ENCODE data around the gene PIGL.
"Not testable (repeated sequence)": the region's sequence is repeated elsewhere in the genome, so short reads cannot be mapped to it uniquely, and the experiment has no call there.

The PIGL gene

DNA sequence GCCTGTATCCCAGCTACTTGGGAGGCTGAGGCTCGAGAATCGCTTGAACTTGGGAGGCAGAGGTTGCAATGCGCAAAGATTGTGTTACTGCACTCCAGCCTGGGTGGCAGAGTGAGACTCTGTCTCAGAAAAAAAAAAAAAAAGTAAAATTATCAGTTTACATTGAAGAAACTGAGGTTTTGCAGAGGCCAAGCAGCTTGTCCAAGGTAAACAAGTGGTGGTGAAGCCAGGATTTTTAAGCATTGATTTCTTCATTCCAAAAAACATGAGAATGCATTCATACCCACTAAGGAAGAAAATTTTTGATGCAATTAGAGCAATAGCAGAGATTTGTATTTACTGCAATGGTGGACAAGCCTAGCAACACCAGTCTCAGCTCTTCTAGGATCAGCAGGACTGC is 83.5 kb downstream of the PIGL start:
- peaks cover 0 to 19% (median 12%) of the 10 kb centered on the region in 5 donors for H3K36me3 ChIP-seq (ENCODE audit: control insufficient read depth in 5 of 5, insufficient read depth in 5 of 5, low read length in 5 of 5)
- H3K9ac ChIP-seq (ENCODE audit: low read length in 5 of 5): no peak overlapping the region
- H3K4me3 ChIP-seq (ENCODE audit: low read depth in 1 of 5, low read length in 5 of 5): no peak overlapping the region
- H3K4me1 ChIP-seq (ENCODE audit: control insufficient read depth in 5 of 5, insufficient read depth in 5 of 5, low read length in 5 of 5): no peaks in the 10 kb centered on the region
- no peak overlapping the region for H3K27ac ChIP-seq (ENCODE audit: low read depth, low read length)
- no peaks in the 10 kb centered on the region for H3K27me3 ChIP-seq (ENCODE audit: control insufficient read depth in 5 of 5, insufficient read depth in 4 of 5, low read length in 5 of 5)
- no peaks in the 10 kb centered on the region for H3K9me3 ChIP-seq (ENCODE audit: control insufficient read depth in 5 of 5, low read length in 5 of 5)

DNA sequence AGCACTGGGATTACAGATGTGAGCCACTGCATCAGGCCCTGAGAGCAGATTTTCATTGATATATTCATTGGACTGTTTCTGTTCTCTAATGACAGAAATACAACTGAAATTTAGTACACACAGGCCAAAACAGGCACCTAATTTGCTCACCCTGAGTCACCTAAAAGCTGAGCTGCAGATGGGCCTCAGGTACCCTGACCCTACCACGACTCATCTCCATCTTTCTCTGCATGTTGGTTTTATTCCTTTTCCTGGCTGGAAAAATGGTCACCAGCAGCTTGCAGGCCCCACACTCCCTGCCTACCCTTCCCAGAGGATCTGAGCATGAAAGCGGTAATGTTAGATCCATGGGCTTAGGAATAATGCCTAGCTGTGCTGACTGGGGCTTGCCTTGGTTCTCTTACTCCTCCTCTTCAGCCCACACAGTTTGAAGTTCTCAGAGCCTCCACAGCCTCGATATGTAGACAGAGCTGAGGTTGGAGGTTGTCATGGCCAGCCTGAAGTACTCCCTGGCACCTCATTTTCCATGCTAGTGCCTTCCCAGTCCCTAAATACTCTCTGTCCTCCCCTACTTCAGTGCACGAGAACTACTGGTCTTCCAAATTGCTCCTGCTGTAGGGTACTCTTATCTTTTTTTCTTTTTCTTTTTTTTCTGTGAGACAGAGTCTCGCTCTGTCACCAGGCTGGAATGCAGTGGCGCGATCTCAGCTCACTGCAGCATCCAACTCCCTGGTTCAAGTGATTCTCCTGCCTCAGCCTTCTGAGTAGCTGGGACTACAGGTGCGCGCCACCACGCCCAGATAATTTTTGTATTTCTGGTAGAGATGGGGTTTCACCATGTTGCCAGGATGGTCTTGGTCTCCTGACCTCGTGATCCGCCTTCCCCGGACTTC is 85.2 kb downstream of the PIGL start:
- Histone ChIP-seq H3K9ac (ENCODE audit: low read length in 5 of 5) (no peak overlapping the region), H3K27ac (ENCODE audit: low read depth, low read length) (no peak overlapping the region), H3K4me3 (ENCODE audit: low read depth in 1 of 5, low read length in 5 of 5) (no peak overlapping the region), H3K27me3 (ENCODE audit: control insufficient read depth in 5 of 5, insufficient read depth in 4 of 5, low read length in 5 of 5) (no peaks in the 10 kb centered on the region), H3K36me3 (ENCODE audit: control insufficient read depth in 5 of 5, insufficient read depth in 5 of 5, low read length in 5 of 5) (peaks cover 0 to 25% (median 12%) of the 10 kb centered on the region in 5 donors), H3K9me3 (ENCODE audit: control insufficient read depth in 5 of 5, low read length in 5 of 5) (no peaks in the 10 kb centered on the region), H3K4me1 (ENCODE audit: control insufficient read depth in 5 of 5, insufficient read depth in 5 of 5, low read length in 5 of 5) (no peaks in the 10 kb centered on the region)

GRCh38 chr17:16302856-16303255 is 85.8 kb downstream of the PIGL start:
- H3K27me3 ChIP-seq (ENCODE audit: control insufficient read depth in 5 of 5, insufficient read depth in 4 of 5, low read length in 5 of 5): no peaks in the 10 kb centered on the region
- H3K4me1 ChIP-seq (ENCODE audit: control insufficient read depth in 5 of 5, insufficient read depth in 5 of 5, low read length in 5 of 5): no peaks in the 10 kb centered on the region
- H3K4me3 ChIP-seq (ENCODE audit: low read depth in 1 of 5, low read length in 5 of 5): no peak overlapping the region
- H3K9me3 ChIP-seq (ENCODE audit: control insufficient read depth in 5 of 5, low read length in 5 of 5): no peaks in the 10 kb centered on the region
- H3K36me3 ChIP-seq (ENCODE audit: control insufficient read depth in 5 of 5, insufficient read depth in 5 of 5, low read length in 5 of 5): peaks cover 0 to 29% (median 12%) of the 10 kb centered on the region in 5 donors
- no peak overlapping the region for H3K27ac ChIP-seq (ENCODE audit: low read depth, low read length)
- no peak overlapping the region for H3K9ac ChIP-seq (ENCODE audit: low read length in 5 of 5)

- peaks cover 0 to 29% (median 12%) of the 10 kb centered on the region in 5 donors for H3K36me3 ChIP-seq (ENCODE audit: control insufficient read depth in 5 of 5, insufficient read depth in 5 of 5, low read length in 5 of 5)
- H3K4me3 ChIP-seq (ENCODE audit: low read depth in 1 of 5, low read length in 5 of 5): no peak overlapping the region
- H3K9me3 ChIP-seq (ENCODE audit: control insufficient read depth in 5 of 5, low read length in 5 of 5): no peaks in the 10 kb centered on the region
- no peaks in the 10 kb centered on the region for H3K27me3 ChIP-seq (ENCODE audit: control insufficient read depth in 5 of 5, insufficient read depth in 4 of 5, low read length in 5 of 5)
- no peak overlapping the region for H3K27ac ChIP-seq (ENCODE audit: low read depth, low read length)
- no peaks in the 10 kb centered on the region for H3K4me1 ChIP-seq (ENCODE audit: control insufficient read depth in 5 of 5, insufficient read depth in 5 of 5, low read length in 5 of 5)
- H3K9ac ChIP-seq (ENCODE audit: low read length in 5 of 5): no peak overlapping the region
These were observed 87.8 kb downstream of the PIGL start for GRCh38 chr17:16304830-16305229.

DNA sequence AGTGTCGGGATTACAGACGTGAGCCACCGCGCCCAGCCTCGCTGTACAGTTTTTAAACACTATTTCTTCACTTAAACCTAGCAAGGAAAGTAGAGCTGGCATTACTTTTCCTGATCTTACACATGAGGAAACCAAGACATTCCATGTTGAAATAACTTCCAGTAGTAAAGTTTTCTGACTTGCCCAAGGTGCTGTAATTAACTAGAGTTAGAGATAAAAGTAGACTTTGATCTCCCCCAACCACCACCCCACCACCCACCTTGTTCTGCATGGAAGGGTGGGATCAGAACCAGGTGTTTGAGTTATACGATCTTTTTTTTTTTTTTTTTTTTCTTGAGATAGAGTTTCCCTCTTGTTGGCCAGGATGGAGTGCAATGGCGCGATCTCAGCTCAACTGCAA is 89.2 kb downstream of the PIGL start:
- H3K27me3 ChIP-seq (ENCODE audit: control insufficient read depth in 5 of 5, insufficient read depth in 4 of 5, low read length in 5 of 5): no peaks in the 10 kb centered on the region
- H3K9me3 ChIP-seq (ENCODE audit: control insufficient read depth in 5 of 5, low read length in 5 of 5): no peaks in the 10 kb centered on the region
- no peak overlapping the region for H3K4me3 ChIP-seq (ENCODE audit: low read depth in 1 of 5, low read length in 5 of 5)
- H3K4me1 ChIP-seq (ENCODE audit: control insufficient read depth in 5 of 5, insufficient read depth in 5 of 5, low read length in 5 of 5): no peaks in the 10 kb centered on the region
- no peak overlapping the region for H3K9ac ChIP-seq (ENCODE audit: low read length in 5 of 5)
- H3K27ac ChIP-seq (ENCODE audit: low read depth, low read length): no peak overlapping the region
- peaks cover 0 to 24% (median 12%) of the 10 kb centered on the region in 5 donors for H3K36me3 ChIP-seq (ENCODE audit: control insufficient read depth in 5 of 5, insufficient read depth in 5 of 5, low read length in 5 of 5)

DNA sequence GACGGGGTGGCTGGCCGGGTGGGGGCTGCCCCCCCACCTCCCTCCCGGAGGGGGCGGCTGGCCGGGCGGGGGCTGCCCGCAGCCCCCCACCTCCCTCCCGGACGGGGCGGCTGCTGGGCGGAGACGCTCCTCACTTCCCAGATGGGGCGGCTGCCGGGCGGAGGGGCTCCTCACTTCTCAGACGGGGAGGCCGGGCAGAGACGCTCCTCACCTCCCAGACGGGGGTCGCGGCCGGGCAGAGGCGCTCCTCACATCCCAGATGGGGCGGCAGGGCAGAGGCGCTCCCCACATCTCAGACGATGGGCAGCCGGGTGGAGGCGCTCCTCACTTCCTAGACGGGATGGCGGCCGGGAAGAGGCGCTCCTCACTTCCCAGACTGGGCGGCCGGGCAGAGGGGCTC is 95.1 kb downstream of the PIGL start:
- H3K9me3 ChIP-seq (ENCODE audit: control insufficient read depth in 5 of 5, low read length in 5 of 5); H3K4me3 ChIP-seq (ENCODE audit: low read depth in 1 of 5, low read length in 5 of 5): not testable (repeated sequence)

DNA sequence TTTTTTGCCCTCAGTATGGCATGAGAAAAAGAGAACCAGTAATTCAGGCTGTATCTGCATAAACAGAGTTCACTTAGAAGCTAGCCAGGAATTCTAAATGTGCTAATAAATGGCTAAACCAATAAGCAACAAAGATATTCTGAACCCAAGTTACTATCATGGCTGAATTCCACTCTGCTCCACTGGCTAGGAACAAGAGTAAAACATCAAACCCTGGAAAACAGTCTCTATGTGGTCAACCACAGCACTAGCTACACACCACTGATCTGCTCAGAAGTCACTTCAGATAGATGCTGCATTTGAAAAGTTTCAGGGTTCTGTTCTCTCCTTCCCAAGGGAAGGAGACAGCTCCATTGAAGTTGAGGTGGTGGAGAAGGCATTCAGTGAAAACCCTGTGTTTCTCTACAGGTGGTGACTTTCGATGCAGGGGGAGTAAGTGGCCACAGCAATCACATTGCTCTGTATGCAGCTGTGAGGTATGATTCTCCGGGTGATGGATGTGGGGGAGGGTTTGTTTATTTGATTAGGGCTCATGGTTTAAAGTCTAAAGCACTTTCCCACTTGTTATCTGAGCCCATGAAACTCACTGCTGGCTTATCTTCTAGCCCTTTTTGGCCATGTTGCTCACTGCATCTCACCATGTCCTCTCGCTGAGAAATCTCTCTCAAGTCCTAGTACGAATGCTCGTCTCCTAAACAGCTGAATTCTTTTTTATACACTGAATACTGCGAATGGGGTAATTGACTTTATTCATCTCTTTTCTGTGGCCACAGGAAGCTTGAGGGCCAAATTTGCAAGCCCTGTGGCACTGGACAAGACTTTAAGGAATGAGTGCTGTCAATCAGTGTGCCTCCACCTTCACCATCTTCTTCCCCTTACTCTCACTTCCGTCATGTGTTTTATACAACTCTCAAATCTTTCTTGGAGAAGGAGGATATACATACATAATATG is 96.4 kb downstream of the PIGL start:
- no peaks in the 10 kb centered on the region for H3K4me1 ChIP-seq (ENCODE audit: control insufficient read depth in 5 of 5, insufficient read depth in 5 of 5, low read length in 5 of 5)
- H3K4me3 ChIP-seq (ENCODE audit: low read depth in 1 of 5, low read length in 5 of 5): no peak overlapping the region
- H3K27ac ChIP-seq (ENCODE audit: low read depth, low read length): no peak overlapping the region
- no peaks in the 10 kb centered on the region for H3K27me3 ChIP-seq (ENCODE audit: control insufficient read depth in 5 of 5, insufficient read depth in 4 of 5, low read length in 5 of 5)
- H3K36me3 ChIP-seq (ENCODE audit: control insufficient read depth in 5 of 5, insufficient read depth in 5 of 5, low read length in 5 of 5): peaks cover 6 to 35% (median 27%) of the 10 kb centered on the region in 5 donors
- no peaks in the 10 kb centered on the region for H3K9me3 ChIP-seq (ENCODE audit: control insufficient read depth in 5 of 5, low read length in 5 of 5)
- no peak overlapping the region for H3K9ac ChIP-seq (ENCODE audit: low read length in 5 of 5)

More for the DNA sequence above, 95.1 kb downstream of the PIGL start:
- not testable (repeated sequence) for H3K27me3 ChIP-seq (ENCODE audit: control insufficient read depth in 5 of 5, insufficient read depth in 4 of 5, low read length in 5 of 5); H3K4me1 ChIP-seq (ENCODE audit: control insufficient read depth in 5 of 5, insufficient read depth in 5 of 5, low read length in 5 of 5); H3K9ac ChIP-seq (ENCODE audit: low read length in 5 of 5); H3K27ac ChIP-seq (ENCODE audit: low read depth, low read length)
- peaks cover 6 to 32% (median 21%) of the 10 kb centered on the region in 5 donors for H3K36me3 ChIP-seq (ENCODE audit: control insufficient read depth in 5 of 5, insufficient read depth in 5 of 5, low read length in 5 of 5)

DNA sequence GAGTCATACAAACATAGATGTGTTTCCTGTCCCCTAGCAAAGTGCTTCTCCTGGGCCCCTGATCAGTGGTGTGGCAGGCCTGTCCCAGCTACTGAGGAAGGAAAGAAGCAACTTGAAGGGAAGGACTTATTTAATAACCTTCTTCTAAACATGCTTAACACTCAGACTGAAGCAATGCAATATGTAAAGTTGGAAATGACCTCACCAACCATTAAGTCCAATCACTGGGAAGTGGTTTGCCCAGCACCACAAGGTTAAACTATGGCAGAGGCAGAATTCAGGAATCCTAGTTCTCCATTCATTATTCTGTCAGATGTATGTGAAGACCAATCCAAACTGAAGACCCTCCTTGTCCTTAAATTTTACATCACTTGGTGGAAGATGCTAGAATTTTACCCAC is 97.2 kb downstream of the PIGL start:
- H3K9ac ChIP-seq (ENCODE audit: low read length in 5 of 5): no peak overlapping the region
- H3K27ac ChIP-seq (ENCODE audit: low read depth, low read length): no peak overlapping the region
- no peak overlapping the region for H3K4me3 ChIP-seq (ENCODE audit: low read depth in 1 of 5, low read length in 5 of 5)
- H3K36me3 ChIP-seq (ENCODE audit: control insufficient read depth in 5 of 5, insufficient read depth in 5 of 5, low read length in 5 of 5): peaks cover 6 to 35% (median 27%) of the 10 kb centered on the region in 5 donors
- H3K9me3 ChIP-seq (ENCODE audit: control insufficient read depth in 5 of 5, low read length in 5 of 5): no peaks in the 10 kb centered on the region
- H3K27me3 ChIP-seq (ENCODE audit: control insufficient read depth in 5 of 5, insufficient read depth in 4 of 5, low read length in 5 of 5): no peaks in the 10 kb centered on the region
- no peaks in the 10 kb centered on the region for H3K4me1 ChIP-seq (ENCODE audit: control insufficient read depth in 5 of 5, insufficient read depth in 5 of 5, low read length in 5 of 5)

- no peaks in the 10 kb centered on the region for H3K9me3 ChIP-seq (ENCODE audit: control insufficient read depth in 5 of 5, low read length in 5 of 5)
- H3K9ac ChIP-seq (ENCODE audit: low read length in 5 of 5): no peak overlapping the region
- H3K4me1 ChIP-seq (ENCODE audit: control insufficient read depth in 5 of 5, insufficient read depth in 5 of 5, low read length in 5 of 5): no peaks in the 10 kb centered on the region
- H3K27ac ChIP-seq (ENCODE audit: low read depth, low read length): no peak overlapping the region
- H3K4me3 ChIP-seq (ENCODE audit: low read depth in 1 of 5, low read length in 5 of 5): no peak overlapping the region
- no peaks in the 10 kb centered on the region for H3K27me3 ChIP-seq (ENCODE audit: control insufficient read depth in 5 of 5, insufficient read depth in 4 of 5, low read length in 5 of 5)
- H3K36me3 ChIP-seq (ENCODE audit: control insufficient read depth in 5 of 5, insufficient read depth in 5 of 5, low read length in 5 of 5): peaks cover 6 to 35% (median 27%) of the 10 kb centered on the region in 5 donors
These were observed 97.8 kb downstream of the PIGL start for GRCh38 chr17:16314859-16315258.

GRCh38 chr17:16319969-16320368 is 103.0 kb downstream of the PIGL start:
- H3K9ac ChIP-seq (ENCODE audit: low read length in 5 of 5): no peak overlapping the region
- no peak overlapping the region for H3K4me3 ChIP-seq (ENCODE audit: low read depth in 1 of 5, low read length in 5 of 5)
- no peaks in the 10 kb centered on the region for H3K9me3 ChIP-seq (ENCODE audit: control insufficient read depth in 5 of 5, low read length in 5 of 5)
- H3K27me3 ChIP-seq (ENCODE audit: control insufficient read depth in 5 of 5, insufficient read depth in 4 of 5, low read length in 5 of 5): no peaks in the 10 kb centered on the region
- peaks cover 6 to 22% (median 20%) of the 10 kb centered on the region in 5 donors for H3K36me3 ChIP-seq (ENCODE audit: control insufficient read depth in 5 of 5, insufficient read depth in 5 of 5, low read length in 5 of 5)
- H3K27ac ChIP-seq (ENCODE audit: low read depth, low read length): no peak overlapping the region
- no peaks in the 10 kb centered on the region for H3K4me1 ChIP-seq (ENCODE audit: control insufficient read depth in 5 of 5, insufficient read depth in 5 of 5, low read length in 5 of 5)

Data from subcutaneous abdominal adipose tissue (tissue), 5 donors.